SU-DHL-6 (cell line): Measurements from ENCODE around the gene DDIT4.

Experiments
- H2AFZ ChIP-seq: fragments of 200-600 bp; sonication (generic); 2 replicates; pipeline ENCODE4 v1.6.1; 2014; ENCODE audit warnings: low read depth, mild to moderate bottlenecking, moderate library complexity, mixed read lengths, antibody characterized with exemption, low read length; ENCODE audit not compliant: severe bottlenecking
- H3F3A ChIP-seq: fragments of 200-600 bp; shearing (Covaris generic); 2 replicates; pipeline ENCODE4 v1.6.0; 2016; ENCODE audit warnings: antibody characterized with exemption, mild to moderate bottlenecking; ENCODE audit not compliant: insufficient read depth
- H3K27ac ChIP-seq: fragments of 200-600 bp; sonication (generic); 2 replicates; pipeline ENCODE4 v1.5.1; 2016; ENCODE audit warnings: low read depth, mild to moderate bottlenecking, low read length, moderate library complexity, mixed read lengths
- H3K27me3 ChIP-seq: fragments of 200-600 bp; sonication (generic), shearing (Covaris generic); 2 replicates; pipeline ENCODE4 v1.6.0; 2014; ENCODE audit warnings: mild to moderate bottlenecking, low read length
- H3K36me3 ChIP-seq: fragments of 200-600 bp; sonication (generic); 2 replicates; pipeline ENCODE4 v1.6.1; 2014; ENCODE audit warnings: mild to moderate bottlenecking, low read length, mixed read lengths
- H3K4me2 ChIP-seq: fragments of 300-600, 200-600 bp; shearing (Covaris generic), sonication (generic); 2 replicates; pipeline ENCODE4 v1.6.0; 2014; ENCODE audit warnings: low read length, low read depth, mild to moderate bottlenecking; ENCODE audit not compliant: poor library complexity, severe bottlenecking
- H3K4me3 ChIP-seq: fragments of 200-600 bp; sonication (generic); 2 replicates; pipeline ENCODE4 v1.5.1; 2014; ENCODE audit warnings: antibody characterized with exemption, low read length, mild to moderate bottlenecking, mixed read lengths; ENCODE audit not compliant: insufficient read depth, poor library complexity, severe bottlenecking
- H3K79me2 ChIP-seq: fragments of 200-600 bp; sonication (generic); 2 replicates; pipeline ENCODE4 v1.6.1; 2014; ENCODE audit warnings: mild to moderate bottlenecking, low read length, moderate library complexity; ENCODE audit not compliant: insufficient read depth
- H3K9ac ChIP-seq: fragments of 200-600 bp; sonication (generic); 2 replicates; pipeline ENCODE4 v1.7.0; 2014; ENCODE audit warnings: mild to moderate bottlenecking, low read length
- H3K9me2 ChIP-seq: fragments of 200-600 bp; sonication (generic); replicated peaks from 2 replicates; pipeline ENCODE4 v1.6.1; 2014; ENCODE audit warnings: low read length; ENCODE audit not compliant: insufficient read depth
- H3K9me3 ChIP-seq: fragments of 200-600 bp; sonication (generic); 2 replicates; pipeline ENCODE4 v1.6.1; 2014; ENCODE audit warnings: low read length, mixed read lengths; ENCODE audit not compliant: insufficient read depth
- H4K20me1 ChIP-seq: fragments of 200-600 bp; sonication (generic); 2 replicates; pipeline ENCODE4 v1.6.1; 2014; ENCODE audit warnings: low read depth, mild to moderate bottlenecking, antibody characterized with exemption, low read length, moderate library complexity, mixed read lengths
- CTCF ChIP-seq: fragments of 200-600 bp; sonication (generic); IDR thresholded peaks from one replicate; pipeline ENCODE4 v1.5.1; 2017; ENCODE audit warnings: antibody characterized with exemption, mild to moderate bottlenecking, low read length, moderate library complexity; ENCODE audit not compliant: insufficient read depth, poor library complexity, severe bottlenecking
- EZH2phosphoT487 ChIP-seq: fragments of 200-600 bp; sonication (generic), shearing (Covaris generic); conservative IDR thresholded peaks from 2 replicates; pipeline ENCODE4 v1.6.1; 2018; ENCODE audit warnings: mild to moderate bottlenecking, antibody characterized with exemption, low read length, moderate library complexity, mixed read lengths

The DDIT4 gene

GRCh38 chr10:72238392-72239175 lies 35.1 kb upstream of the DDIT4 start:
- H3K9me2 ChIP-seq, result no peaks in the 10 kb centered on the region
- H3K36me3 ChIP-seq, result peaks cover 2% of the 10 kb centered on the region; the same call in 1 of the 2 replicates
- H3K9me3 ChIP-seq, result no peaks in the 10 kb centered on the region
- H3K9ac ChIP-seq, result no peak overlapping the region
- no peaks in the 10 kb centered on the region for H3F3A ChIP-seq
- H4K20me1 ChIP-seq, result no peaks in the 10 kb centered on the region
- H2AFZ ChIP-seq, result no peak overlapping the region
- H3K4me2 ChIP-seq, result no peak overlapping the region
- no peak overlapping the region for H3K27ac ChIP-seq
- no peaks in the 10 kb centered on the region for H3K79me2 ChIP-seq
- no peak for TF ChIP-seq EZH2phosphoT487
- TF ChIP-seq CTCF, result no peak
- no peaks in the 10 kb centered on the region for H3K27me3 ChIP-seq
- H3K4me3 ChIP-seq, result no peak overlapping the region

GRCh38 chr10:72239409-72239808 lies 34.3 kb upstream of the DDIT4 start:
- Histone ChIP-seq H3K9me3 (no peaks in the 10 kb centered on the region), H3K4me3 (no peak overlapping the region), H2AFZ (no peak overlapping the region), H3K79me2 (no peaks in the 10 kb centered on the region), H4K20me1 (no peaks in the 10 kb centered on the region), H3F3A (no peaks in the 10 kb centered on the region), H3K9me2 (no peaks in the 10 kb centered on the region), H3K9ac (no peak overlapping the region), H3K27ac (no peak overlapping the region), H3K4me2 (no peak overlapping the region), H3K27me3 (no peaks in the 10 kb centered on the region), H3K36me3 (no peaks in the 10 kb centered on the region)
- TF ChIP-seq EZH2phosphoT487, result no peak
- no peak for TF ChIP-seq CTCF

GRCh38 chr10:72240371-72240770 lies 33.4 kb upstream of the DDIT4 start:
- Histone ChIP-seq H2AFZ (no peak overlapping the region), H3K9ac (no peak overlapping the region), H3F3A (no peaks in the 10 kb centered on the region), H3K36me3 (no peaks in the 10 kb centered on the region), H3K27ac (no peak overlapping the region), H4K20me1 (no peaks in the 10 kb centered on the region), H3K4me2 (no peak overlapping the region), H3K9me2 (no peaks in the 10 kb centered on the region), H3K79me2 (no peaks in the 10 kb centered on the region), H3K4me3 (no peak overlapping the region), H3K27me3 (no peaks in the 10 kb centered on the region), H3K9me3 (no peaks in the 10 kb centered on the region)
- no peak for TF ChIP-seq CTCF
- no peak for TF ChIP-seq EZH2phosphoT487
